ENCODE data around the gene MUC22. TPM values are rescaled to one million over a fixed set of nuclear protein-coding genes. Genes with fewer than 3 reads are reported as not detected.

The MUC22 gene
- total RNA-seq (2022; extraction: Qiagen RNA extraction), result 0.03 TPM in 1 of 5 replicates, not detected in the others

DNA sequence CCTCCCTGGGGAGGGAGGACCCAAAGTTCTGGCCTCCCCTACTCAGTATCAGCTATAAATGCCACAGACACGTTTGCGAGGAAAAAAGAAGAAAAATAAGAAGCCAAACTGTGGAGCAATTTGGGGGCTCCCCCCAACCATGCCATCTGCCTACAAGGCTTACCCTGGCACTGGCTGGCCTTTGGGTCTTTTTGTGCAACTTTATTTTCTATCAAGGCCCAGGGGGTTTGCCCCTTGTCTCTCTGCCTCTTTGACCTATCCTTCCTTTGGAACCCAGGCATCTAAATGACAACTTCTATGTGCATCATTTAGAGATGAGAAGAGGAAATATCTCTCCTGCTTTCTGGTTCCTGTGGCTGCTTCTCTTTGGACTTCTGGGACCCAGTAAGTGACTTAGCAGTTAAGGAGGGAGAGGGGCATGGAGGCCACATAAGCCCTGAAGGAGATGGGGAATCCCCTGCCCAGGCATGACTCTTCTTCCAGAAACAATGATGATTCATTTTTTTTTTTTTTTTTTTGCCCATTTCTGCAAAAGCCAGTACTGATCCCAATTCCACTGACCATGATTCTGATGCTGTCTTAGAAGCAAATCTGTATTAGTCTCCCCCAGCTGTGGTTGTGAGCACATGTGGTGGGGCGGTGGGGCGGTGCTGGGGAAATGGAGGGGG, at the start of gene MUC22:
TSS of gene MUC22 (plus strand) at position 82 of the 668 bp plus-strand sequence. CDS start at position 315, 233 bp downstream.

DNA sequence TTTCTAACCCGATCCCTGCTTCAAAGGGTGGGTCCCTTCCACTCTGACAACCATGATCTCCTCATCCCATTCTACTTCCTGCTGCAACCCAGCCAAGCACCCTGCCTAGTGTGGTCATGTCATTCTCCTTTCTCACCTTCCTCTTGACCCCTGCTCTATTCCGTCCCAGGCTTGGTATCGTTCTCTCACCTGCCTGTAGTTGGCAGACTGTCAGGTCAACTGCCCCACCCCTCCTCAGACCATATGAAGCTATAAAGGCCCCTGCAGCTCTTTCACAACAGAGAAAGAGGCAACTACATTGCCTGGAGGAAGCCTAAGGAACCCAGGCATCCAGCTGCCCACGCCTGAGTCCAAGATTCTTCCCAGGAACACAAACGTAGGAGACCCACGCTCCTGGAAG, 26.8 kb upstream of the MUC22 start, which contains the start of gene MUC21:
TSS of gene MUC21 (plus strand) at position 280 of the 400 bp plus-strand sequence. CDS start 241 bp downstream, outside the sequence.

Other genes with a start within 250 kb of the MUC22 start
- gene DDR1, start 126.0 kb upstream of the MUC22 start, total RNA-seq (2022; extraction: Qiagen RNA extraction), result 51.1 to 64.4 TPM (median 58.1 TPM) in 5 replicates
- gene GTF2H4, start 102.3 kb upstream of the MUC22 start, total RNA-seq (2022; extraction: Qiagen RNA extraction), result 18.1 to 21.8 TPM (median 20.4 TPM) in 5 replicates
- gene VARS2, start 96.2 kb upstream of the MUC22 start, total RNA-seq (2022; extraction: Qiagen RNA extraction), result 11.3 to 16.0 TPM (median 14.6 TPM) in 5 replicates
- 0.27 TPM in 1 of 5 replicates, not detected in the others for gene SFTA2, start 78.3 kb upstream of the MUC22 start, total RNA-seq (2022; extraction: Qiagen RNA extraction)
- gene MUCL3, start 69.5 kb upstream of the MUC22 start, total RNA-seq (2022; extraction: Qiagen RNA extraction), result 0.08 to 0.20 TPM (median 0.12 TPM) in 5 replicates
- gene MUC21, start 26.8 kb upstream of the MUC22 start, total RNA-seq (2022; extraction: Qiagen RNA extraction), result not detected in 5 replicates
- gene C6orf15, start 102.1 kb downstream of the MUC22 start, total RNA-seq (2022; extraction: Qiagen RNA extraction), result not detected in 5 replicates
- gene PSORS1C1, start 104.3 kb downstream of the MUC22 start, total RNA-seq (2022; extraction: Qiagen RNA extraction), result 4.2 to 5.7 TPM (median 4.4 TPM) in 5 replicates
- 0.05 TPM in 1 of 5 replicates, not detected in the others for gene CDSN, start 110.0 kb downstream of the MUC22 start, total RNA-seq (2022; extraction: Qiagen RNA extraction)
- not detected in 5 replicates for gene PSORS1C2, start 128.6 kb downstream of the MUC22 start, total RNA-seq (2022; extraction: Qiagen RNA extraction)
- gene CCHCR1, start 147.3 kb downstream of the MUC22 start, total RNA-seq (2022; extraction: Qiagen RNA extraction), result 6.2 to 7.8 TPM (median 7.3 TPM) in 5 replicates
- 13.4 to 15.6 TPM (median 14.8 TPM) in 5 replicates for gene TCF19, start 148.1 kb downstream of the MUC22 start, total RNA-seq (2022; extraction: Qiagen RNA extraction)
- 7.2 to 14.5 TPM (median 10.3 TPM) in 5 replicates for gene POU5F1, start 160.2 kb downstream of the MUC22 start, total RNA-seq (2022; extraction: Qiagen RNA extraction)

Measured in A549 treated with Mapracorat at 1 μM for 4 hours (cell line).